ENCODE data around the gene TST. TPM values are rescaled to one million over a fixed set of nuclear protein-coding genes. Genes with fewer than 3 reads are reported as not detected.

Gene TST
- total and polyA plus RNA-seq, 10 of the 15 experiments (the other 5 are each of a cell fraction or from before 2014, with no cell fraction given): 2.4 to 24.6 (median 10.4) TPM

GRCh38 chr22:37047006-37047405, 27.8 kb upstream of the TST start (continued):
- TF ChIP-seq MEF2B (IDR thresholded peaks at IDR 0.05; ENCODE audit: partially characterized antibody, poor library complexity, severe bottlenecking) (no peak), ZNF592 (IDR thresholded peaks at IDR 0.05) (no peak), ZNF687 (IDR thresholded peaks at IDR 0.05) (no peak), LARP7 (IDR thresholded peaks at IDR 0.05) (no peak)
